Gastroesophageal sphincter (tissue), 3 donors: ENCODE data around the gene VPS51.

Experiments used
- EP300 ChIP-seq: sonication (generic); formaldehyde crosslinking; IDR thresholded peaks from one replicate; pipeline ENCODE4 v1.6.1; 2017; ENCODE audit warnings: antibody characterized with exemption, mild to moderate bottlenecking
- POLR2A ChIP-seq, 2 donors: fragments of 450-650 bp; IDR thresholded peaks; one replicate each; pipeline ENCODE4 v1.6.1; 2017; ENCODE audit warnings: antibody characterized with exemption in 2 of 2, mild to moderate bottlenecking in 2 of 2, moderate library complexity in 1 of 2
- POLR2AphosphoS5 ChIP-seq: sonication (generic); formaldehyde crosslinking; IDR thresholded peaks from one replicate; pipeline ENCODE4 v1.6.1; 2017; ENCODE audit warnings: antibody characterized with exemption
- TF ChIP-seq, protein P1 (sequence below), 4 experiments: fragments of 200-600 bp in 2 of 4; fragments of 450-650 bp in 2 of 4; sonication (generic) in 1 of 4; IDR thresholded peaks; one replicate each; pipeline ENCODE4 v1.5.1; 2017 to 2019; ENCODE audit warnings: antibody characterized with exemption in 4 of 4, mild to moderate bottlenecking in 2 of 4, moderate library complexity in 2 of 4

DNA sequence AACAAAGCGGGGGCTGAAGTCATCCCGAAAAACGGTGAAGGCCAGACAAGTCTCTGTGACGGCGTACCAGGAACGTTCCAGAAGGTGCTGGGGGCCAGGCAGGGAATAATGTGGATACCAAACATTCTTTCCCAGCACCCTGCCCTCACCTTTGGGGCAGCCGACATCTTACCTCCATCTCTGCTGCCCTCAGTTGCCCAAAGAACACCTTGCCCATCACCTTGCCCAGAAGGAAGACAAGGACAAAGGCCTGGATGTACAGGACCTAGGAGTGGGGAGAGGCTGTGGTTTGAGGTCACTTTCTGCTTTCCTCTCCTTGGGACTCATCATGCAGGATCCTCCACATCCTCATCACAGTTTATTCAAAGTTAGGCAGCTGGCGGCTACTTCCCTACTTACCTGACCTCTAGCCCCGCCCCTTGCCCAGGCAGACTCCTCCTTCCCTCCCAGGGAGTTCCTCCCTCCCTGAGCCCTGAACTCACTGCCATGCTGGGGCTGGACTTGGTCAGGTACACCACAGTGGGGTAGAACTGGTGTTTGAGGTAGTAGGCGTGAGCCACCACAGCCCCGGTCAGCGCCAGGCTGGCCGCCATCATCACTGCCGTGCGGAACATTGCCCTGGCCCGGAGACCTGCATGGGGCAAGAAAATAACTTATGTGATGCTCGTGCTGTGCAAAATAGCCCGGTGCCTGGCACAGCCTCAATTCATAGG lies 37.1 kb downstream of the VPS51 start:
- TF ChIP-seq, protein P1, sequence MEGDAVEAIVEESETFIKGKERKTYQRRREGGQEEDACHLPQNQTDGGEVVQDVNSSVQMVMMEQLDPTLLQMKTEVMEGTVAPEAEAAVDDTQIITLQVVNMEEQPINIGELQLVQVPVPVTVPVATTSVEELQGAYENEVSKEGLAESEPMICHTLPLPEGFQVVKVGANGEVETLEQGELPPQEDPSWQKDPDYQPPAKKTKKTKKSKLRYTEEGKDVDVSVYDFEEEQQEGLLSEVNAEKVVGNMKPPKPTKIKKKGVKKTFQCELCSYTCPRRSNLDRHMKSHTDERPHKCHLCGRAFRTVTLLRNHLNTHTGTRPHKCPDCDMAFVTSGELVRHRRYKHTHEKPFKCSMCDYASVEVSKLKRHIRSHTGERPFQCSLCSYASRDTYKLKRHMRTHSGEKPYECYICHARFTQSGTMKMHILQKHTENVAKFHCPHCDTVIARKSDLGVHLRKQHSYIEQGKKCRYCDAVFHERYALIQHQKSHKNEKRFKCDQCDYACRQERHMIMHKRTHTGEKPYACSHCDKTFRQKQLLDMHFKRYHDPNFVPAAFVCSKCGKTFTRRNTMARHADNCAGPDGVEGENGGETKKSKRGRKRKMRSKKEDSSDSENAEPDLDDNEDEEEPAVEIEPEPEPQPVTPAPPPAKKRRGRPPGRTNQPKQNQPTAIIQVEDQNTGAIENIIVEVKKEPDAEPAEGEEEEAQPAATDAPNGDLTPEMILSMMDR (IDR thresholded peaks at IDR 0.05), result no peak
- TF ChIP-seq POLR2A (IDR thresholded peaks at IDR 0.05), result no peak
- no peak for TF ChIP-seq EP300
- TF ChIP-seq POLR2AphosphoS5, result no peak
